IPS DF 19.7 (cell line): ENCODE results near the gene IZUMO1.
"Not testable (repeated sequence)": the region's sequence is repeated elsewhere in the genome, so short reads cannot be mapped to it uniquely, and the experiment has no call there.

ENCODE experiments used
- DNase-seq: peaks from one replicate; pipeline ENCODE4 v3.0.0-alpha.2; 2013; ENCODE audit warnings: low read depth, low spot score

The IZUMO1 gene

DNA sequence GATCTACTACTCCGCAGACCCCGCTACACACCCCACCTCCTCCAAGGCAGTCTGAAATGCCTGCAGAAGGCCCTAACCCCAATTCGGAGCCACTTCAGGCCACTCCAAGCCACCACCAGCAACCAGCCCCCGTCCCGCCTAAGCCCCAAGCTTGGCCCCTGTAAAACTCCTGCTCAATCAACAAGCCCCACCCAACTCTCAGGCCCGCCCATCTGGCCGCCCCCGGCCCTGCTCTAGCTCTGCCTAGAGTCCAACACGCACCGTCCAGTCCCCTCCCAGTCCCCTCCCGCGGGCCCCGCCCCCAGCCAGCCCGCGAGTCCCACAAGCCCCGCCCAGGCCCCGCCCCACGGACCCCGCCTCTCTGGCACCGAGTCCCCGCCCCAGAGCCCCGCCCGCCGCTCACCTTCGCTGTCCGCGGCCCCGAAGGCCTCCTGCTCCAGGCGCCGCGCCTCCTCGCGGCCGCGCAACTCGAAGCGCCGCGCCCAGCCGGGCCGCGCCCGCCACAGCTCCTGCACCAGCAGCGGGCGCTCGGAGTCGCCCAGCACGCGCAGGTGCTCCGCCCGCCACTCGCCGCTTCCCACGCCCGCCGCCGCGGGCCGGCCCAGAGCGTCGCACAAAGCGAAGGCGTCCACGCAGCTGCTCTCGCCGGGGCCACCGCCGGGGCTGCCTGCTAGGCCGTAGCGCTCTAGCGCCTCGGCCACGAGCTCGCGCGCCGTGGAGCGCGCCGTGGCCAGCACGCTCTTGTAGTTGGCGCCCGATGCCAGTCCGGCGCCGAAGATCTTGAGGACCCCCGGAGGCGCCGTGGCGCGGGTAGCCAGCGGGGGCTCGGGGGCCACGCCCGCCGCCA is 7.9 kb downstream of the IZUMO1 start:
- DNase-seq, result no peak

GRCh38 chr19:48737360-48737998 is 9.2 kb downstream of the IZUMO1 start:
- DNase-seq, result no peak

DNA sequence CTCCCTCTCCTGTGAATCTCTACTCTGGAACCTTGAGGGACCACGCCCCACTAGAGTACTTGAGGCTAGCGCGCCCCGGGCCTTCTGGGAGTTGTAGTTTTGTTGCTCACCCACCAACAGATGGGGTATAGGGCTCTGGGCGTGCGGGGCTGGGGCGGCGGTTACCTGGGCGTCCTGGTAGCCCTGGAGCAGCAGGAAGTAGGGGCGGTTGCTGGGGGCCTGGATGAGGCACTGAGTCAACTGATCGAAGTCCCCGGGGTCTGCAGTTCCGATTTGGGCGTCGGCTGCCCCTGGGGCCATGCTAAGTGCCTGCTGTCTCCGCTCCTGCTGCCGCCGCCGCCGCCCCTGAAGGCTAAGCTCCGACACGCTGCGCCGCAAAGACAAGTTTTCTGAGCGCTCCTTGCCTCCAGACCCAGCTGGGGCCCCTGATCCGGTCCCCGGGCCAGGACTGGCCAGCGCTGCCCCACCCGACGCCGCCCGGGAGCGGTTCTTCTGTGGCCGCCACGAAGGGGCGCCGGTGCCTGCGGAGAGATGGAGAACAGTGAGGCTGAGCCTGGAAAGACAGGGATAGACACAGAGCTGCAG is 11.6 kb downstream of the IZUMO1 start:
- DNase-seq, result no peak

- DNase-seq, result no peak
Measured at GRCh38 chr19:48734625-48735024, 12.1 kb downstream of the IZUMO1 start.

- no peak for DNase-seq
Measured at GRCh38 chr19:48731452-48731851, 15.3 kb downstream of the IZUMO1 start.

DNA sequence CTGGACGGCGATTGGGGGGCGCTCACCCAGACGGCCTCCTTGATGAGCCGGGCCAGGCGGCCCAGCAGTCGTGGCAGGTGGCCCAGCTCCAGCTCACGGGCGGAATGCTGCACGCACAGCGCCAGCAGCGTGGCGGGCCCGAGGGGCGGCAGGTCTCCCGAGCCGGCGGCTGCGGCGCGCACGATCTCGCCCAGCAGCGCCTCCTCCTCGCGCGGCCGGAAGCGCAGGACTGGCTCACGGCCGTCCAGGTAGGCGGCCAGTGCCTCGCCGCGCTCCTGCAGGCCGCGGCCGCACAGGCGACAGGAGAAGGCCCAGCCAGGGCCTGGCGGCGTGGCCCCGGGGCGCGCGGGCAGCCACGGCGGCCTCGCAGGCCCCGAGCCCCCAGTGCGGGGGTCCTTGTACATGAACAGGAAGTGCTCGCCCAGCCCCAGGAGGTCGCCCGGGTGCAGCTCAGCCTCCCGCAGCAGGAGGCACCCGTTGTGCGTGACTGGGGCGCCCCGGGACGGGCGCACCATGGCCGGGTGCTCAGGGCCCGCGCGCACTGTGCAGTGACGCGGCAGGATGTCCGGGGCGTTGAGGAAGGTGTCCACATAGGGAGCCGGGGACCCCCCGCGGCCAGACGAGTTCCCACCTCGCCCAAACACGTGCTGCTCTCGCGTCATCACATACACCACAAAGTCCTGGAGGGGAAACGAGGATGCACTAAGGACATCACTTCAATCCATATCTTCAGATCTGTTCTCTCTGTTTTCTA is 17.6 kb downstream of the IZUMO1 start:
- DNase-seq, result no peak

DNA sequence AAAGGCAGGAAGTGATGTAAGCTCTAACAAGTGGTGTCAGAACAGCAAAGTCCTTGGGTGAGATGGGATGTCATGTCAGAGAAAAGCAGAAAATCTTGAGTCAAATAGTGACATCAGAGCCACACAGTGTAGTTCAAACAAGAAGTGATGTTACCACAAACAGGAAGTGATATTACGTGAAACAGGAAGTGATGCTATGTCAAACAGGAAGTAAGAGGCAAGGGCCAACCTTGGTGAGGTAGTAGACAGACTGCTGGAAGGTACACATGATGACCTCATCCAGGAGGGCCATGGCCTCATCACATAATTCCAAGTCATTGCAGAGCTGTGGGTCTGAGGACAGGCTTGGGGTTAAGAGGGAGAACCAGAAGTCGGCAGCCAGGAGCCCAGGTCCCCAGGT is 20.2 kb downstream of the IZUMO1 start:
- no peak for DNase-seq

GRCh38 chr19:48724796-48725753 is 21.6 kb downstream of the IZUMO1 start:
- DNase-seq, result no peak

GRCh38 chr19:48722196-48722708 is 24.5 kb downstream of the IZUMO1 start:
- DNase-seq, result no peak

DNA sequence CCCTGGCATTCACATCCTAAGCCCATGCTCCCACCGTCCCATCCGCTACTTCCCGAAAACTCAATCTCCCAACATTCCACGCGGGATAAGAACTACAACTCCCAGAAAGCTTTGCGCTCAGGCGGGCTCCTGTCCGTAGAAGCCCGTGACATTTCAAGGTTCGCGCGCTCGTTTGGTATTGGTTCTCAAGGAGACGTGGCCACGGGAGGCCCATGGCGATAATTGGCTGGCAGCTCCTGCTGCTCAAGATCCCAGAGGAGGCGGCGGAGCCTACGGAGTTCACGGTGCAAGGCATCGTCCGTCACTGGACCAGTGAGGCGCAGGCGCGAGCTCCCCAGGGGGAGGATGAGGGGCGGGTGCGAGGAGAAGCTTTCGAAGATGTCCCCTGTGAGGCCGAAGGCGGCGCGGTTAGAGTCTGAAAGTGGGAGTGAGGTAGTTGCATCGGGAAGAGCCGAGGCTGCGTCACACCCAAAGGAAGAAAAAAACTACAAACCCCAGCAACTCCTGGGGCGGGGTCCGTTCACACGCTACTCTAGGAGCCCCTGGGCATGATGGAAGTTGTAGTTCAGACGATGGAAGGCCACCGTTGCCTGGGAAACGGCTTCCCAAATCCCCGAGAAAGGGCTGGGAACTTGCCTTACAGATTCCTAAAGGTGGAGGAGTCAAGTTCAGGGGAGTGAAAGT is 26.0 kb downstream of the IZUMO1 start:
- DNase-seq, result peak; percentile 98

- no peak for DNase-seq
Measured at GRCh38 chr19:48720251-48720612, 26.5 kb downstream of the IZUMO1 start.

GRCh38 chr19:48719263-48720171 is 27.2 kb downstream of the IZUMO1 start, which contains the start of gene MAMSTR:
Gene MAMSTR (minus strand): TSS chr19:48719725. CDS start chr19:48719031, 694 bp downstream.
- no peak for DNase-seq

- DNase-seq, result no peak
Measured at GRCh38 chr19:48718711-48719231, 27.9 kb downstream of the IZUMO1 start.

- not testable (repeated sequence) for DNase-seq
Measured at GRCh38 chr19:48718106-48718505, 28.6 kb downstream of the IZUMO1 start.

- no peak for DNase-seq
Measured at GRCh38 chr19:48716562-48717291, 30.0 kb downstream of the IZUMO1 start.

GRCh38 chr19:48715681-48716171 is 31.0 kb downstream of the IZUMO1 start:
- no peak for DNase-seq

DNA sequence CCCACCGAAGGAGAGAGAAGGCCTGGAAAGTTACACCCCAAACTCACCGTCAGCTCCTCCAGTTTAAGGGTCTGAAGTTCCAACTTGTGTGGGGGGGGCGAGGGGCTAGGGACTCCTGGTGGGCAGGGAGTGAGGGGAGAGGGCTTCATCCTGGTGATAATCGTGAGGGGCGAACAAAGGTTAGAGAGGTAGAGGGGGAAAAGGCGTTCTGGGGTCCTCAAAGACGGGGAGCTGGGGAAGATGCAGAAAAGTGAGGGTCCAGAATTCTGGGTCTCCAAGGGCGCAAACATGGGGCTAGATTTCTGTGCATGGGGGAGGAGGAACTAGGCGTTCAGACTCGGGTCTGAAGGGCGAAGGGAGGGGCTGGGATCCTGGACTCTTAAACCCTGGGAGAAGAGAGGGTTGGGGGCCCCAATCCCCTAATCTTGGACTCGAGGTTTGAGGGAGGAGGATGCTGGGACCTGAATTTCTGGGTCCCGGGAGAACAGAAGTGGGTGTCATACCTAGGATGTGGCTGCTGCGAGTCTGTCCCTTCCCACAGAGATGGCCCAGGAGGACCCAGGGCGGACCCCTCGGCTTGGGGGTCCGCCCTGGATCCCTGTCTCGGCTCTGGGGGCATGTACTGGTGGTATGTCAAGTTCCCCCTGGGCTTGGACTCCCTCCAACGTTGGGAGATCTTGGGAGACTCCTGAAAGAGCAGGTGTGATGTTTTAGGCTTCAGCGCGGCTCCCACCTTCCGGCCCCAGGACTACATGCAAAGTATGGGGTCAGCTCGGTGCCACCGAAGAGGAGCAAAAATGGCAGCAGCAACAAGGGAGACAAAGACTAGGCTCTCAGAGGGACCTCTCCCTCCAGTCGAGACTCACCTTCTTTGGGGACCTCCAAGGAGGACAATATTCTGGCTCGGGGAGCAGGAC is 31.7 kb downstream of the IZUMO1 start:
- no peak for DNase-seq
